GM15510 (cell line): Measurements from ENCODE around the gene CIBAR2.

Experiments used
- POLR2A ChIP-seq: IDR thresholded peaks from 3 replicates; pipeline ENCODE4 v1.6.1; 2011; ENCODE audit warnings: borderline replicate concordance; ENCODE audit not compliant: insufficient read length; ENCODE audit errors: extremely low read depth

CIBAR2 gene

GRCh38 chr16:85124636-85125346 is 12.5 kb upstream of the CIBAR2 start:
- no peak for TF ChIP-seq POLR2A

DNA sequence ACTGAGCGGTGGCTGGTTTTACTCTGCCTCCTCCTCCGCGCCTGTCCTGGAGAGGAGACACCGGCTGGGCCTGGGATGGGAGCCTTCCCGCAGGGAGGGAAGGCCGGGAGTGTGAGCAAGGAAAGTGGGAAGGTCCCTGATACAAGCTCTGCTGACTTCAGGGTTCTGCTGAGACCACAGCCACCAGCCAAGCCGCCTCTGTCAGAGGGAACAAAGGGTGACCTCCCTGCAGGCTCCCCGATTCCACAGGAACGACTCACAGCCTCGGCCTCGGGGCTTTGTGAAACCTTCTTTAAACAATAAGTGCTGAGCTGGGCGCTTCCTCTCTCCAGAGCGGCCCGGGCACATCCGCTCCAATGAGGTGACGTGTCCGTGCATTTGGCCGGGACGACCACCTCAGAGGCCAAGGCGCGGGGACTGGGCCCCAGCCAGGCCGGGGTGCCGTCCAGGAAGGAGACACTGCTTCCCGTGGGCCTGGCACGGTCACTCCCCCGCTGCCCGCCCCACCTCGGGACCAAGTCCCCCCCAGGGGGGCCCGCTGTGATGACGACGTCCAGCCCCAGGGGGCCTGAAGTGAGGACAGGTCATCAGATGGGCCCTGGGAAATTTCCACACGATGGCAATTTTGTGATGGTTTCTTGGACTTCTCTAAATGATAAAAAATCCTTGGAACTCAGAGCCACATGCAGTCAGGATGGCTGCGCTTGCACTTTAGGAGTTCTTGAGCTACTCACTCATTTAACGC is 11.8 kb upstream of the CIBAR2 start:
- TF ChIP-seq POLR2A, result no peak

DNA sequence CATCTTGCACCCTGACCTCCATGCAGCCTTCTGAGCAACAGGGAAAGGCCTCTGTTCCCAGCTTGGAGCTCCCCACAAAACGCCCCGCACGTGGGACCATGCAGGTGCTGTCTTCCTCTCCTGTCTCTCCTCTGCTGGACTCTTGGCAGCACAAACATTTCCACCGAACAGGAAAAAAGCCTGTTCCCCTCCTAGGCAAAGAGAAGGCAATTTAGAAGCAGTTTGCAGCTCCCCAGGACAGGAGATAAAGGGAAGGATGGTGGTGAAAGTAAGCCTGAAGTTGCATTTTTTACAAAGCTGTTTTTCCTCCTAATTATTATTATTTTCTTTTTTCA is 7.7 kb upstream of the CIBAR2 start:
- TF ChIP-seq POLR2A, result no peak

GRCh38 chr16:85117418-85117817 is 5.1 kb upstream of the CIBAR2 start:
- no peak for TF ChIP-seq POLR2A

GRCh38 chr16:85114909-85115567 is 2.8 kb upstream of the CIBAR2 start:
- TF ChIP-seq POLR2A, result no peak

- TF ChIP-seq POLR2A, result no peak
Measured at GRCh38 chr16:85113913-85114312, 1.6 kb upstream of the CIBAR2 start.

DNA sequence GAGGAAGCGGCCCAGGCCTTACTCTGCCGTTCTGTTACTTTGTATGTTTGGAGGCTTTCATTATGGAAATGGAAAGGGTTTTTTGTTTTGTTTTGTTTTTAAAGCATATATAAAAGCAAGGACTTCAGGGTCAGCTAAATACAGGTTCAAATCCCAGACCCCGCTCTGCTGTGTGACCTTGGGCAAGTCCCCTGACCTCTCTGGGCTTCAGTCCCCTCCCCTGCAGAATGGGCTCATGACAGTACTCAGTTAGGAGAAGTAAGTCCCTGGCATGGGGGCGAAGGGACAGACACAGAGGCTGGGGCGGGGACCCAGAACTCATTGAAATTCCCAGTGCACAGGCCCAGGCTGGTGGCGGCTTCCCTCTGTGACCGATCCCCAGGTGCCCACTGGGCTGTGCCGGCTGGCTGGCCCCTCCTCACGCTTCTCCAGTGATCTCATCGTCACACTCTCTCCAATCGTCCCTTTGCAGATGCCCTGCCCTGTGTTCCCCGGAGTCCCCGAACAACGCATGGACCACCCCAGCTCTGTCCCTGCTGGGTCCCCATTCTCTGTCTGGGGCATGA is 979 bp upstream of the CIBAR2 start:
- no peak for TF ChIP-seq POLR2A

- TF ChIP-seq POLR2A, result no peak
Measured at GRCh38 chr16:85111184-85111583, 1.1 kb downstream of the CIBAR2 start.

DNA sequence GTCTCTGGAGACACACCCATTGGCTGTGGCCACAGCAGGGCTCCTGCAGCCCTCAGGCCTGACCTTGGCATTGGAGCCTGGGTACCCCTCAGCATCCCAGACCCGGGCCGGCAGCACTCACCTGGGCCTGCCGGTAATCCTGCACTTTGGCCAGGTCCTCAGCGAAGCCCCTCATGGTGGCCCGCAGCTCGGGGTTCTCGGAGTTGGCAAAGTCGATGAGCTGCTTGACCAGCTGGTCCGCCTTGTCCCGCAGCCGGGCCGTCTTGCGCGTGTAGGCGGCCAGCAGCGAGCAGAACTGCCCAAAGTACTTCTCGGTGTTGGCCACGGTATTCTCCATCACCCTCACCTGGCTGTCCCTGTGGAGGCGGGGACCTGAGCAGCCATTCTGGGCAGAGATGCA is 2.2 kb downstream of the CIBAR2 start:
- TF ChIP-seq POLR2A, result no peak

DNA sequence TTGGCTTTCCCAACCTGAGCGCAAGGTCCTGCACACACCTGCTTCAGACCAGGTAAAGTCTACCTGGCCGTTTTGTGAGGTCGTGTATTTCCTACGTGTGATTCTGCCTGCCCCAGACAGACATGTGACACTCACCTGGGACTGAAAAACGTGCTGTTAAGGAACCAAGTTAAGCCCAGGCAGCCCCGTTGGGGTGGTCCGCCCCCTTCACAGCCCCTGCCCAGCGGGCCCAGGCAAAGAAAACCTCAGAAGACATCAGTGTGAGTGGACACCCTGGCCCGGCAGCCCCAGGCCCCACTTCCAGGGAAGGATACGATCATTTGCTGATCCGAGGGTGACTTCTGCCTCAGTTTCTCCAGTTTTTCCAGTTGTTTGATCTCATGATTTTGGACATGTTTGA is 4.7 kb downstream of the CIBAR2 start:
- no peak for TF ChIP-seq POLR2A

DNA sequence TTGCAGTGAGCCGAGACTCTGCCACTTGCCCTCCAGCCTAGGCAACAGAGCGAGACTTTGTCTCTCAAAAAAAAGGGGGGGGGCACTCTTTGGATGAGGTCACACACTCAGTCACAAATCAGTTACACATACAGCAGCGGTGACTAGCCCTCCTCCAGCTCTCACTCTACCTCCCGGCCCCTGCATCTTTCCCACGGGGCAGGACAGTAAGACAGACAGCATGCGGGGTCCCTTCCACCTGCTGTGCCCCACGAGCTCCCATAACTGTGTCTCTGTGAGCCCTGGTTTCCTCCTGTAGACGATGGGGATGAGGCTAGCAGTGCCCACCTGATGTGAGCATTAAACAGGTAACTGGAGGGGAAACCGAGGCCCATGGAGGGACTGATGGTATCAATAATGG is 5.2 kb downstream of the CIBAR2 start:
- no peak for TF ChIP-seq POLR2A

DNA sequence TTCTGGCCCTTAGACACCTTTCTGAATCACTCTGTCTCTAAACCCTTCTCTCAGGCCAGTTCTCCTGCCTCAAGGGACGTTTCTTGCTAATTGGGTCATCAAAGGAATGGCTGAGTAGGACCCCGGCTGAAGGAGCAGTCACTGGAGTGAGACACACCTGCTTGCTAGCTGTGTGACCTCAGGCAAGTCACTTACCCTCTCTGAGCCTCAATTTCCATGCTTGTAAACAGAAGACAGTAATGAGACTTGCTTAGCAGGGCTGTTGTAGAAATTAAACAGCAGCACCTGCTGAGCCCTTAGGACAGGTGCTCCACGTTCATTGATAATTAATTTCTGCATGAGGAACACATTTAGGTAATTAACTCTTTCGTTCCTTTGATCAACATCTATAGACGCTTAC is 6.8 kb downstream of the CIBAR2 start:
- TF ChIP-seq POLR2A, result no peak

DNA sequence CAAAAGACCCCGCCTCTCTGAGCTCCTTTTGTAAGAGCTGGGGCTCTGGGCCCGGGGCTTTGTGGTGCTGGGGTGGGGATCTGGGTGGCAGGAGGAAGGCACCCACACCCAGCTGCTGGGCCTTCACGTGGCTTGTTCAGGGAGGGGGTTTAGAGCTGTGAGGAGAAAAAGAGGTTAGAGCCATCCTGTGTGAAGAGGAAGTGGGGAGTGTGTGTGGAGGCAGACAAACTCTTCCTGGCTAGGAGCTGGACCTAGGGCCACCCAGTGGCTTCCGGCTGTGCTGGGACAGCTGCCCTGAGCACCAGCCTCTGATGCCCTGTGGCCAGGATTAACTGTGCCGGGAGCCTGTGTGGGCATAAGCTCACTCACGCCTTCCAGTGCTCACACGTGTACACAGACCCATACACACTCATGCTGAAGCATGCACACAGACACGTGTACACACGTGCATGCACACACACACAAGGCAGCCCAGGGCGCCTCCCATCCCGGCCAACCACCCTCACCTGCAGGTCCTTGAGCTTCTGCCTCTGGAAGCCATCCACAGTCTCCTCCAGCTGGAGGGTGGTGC is 7.4 kb downstream of the CIBAR2 start:
- TF ChIP-seq POLR2A, result no peak

GRCh38 chr16:85104147-85104546 is 8.1 kb downstream of the CIBAR2 start:
- TF ChIP-seq POLR2A, result no peak
